Panc1 (cell line): ENCODE measurements around the gene PSTK. TPM values are rescaled to one million over a fixed set of nuclear protein-coding genes. Genes with fewer than 3 reads are reported as not detected.

Source experiments
- ATAC-seq: fragments of 200-7000 bp; cut with Tn5 transposase; 2 replicates; pipeline ENCODE4 v1.9.1; 2020; ENCODE audit warnings: mild to moderate bottlenecking, moderate library complexity
- BruUV-seq: library from RNA; stranded (reverse); fragments of 400-500 nt; replicated peaks from 2 replicates; lab custom pipeline; 2021; lab: Mats Ljungman, UMichigan
- CTCF ChIA-PET: fragments of 300-600 bp; sonication (Branson Sonifier 250); formaldehyde crosslinking; loops from one replicate; lab custom pipeline; 2022; ENCODE audit warnings: antibody characterized with exemption; lab: Charles Lee
- POLR2A ChIA-PET: fragments of 300-600 bp; sonication (Branson Sonifier 250); formaldehyde crosslinking; loops from one replicate; lab custom pipeline; 2022; ENCODE audit warnings: antibody characterized with exemption; lab: Charles Lee
- DNase-seq: peaks from one replicate; pipeline ENCODE4 v3.0.0-alpha.2; 2010; ENCODE audit warnings: low read depth, low spot score
- H3K27ac ChIP-seq: 2 replicates; pipeline ENCODE4 v1.5.1; 2011; ENCODE audit warnings: mild to moderate bottlenecking, low read length, inconsistent platforms
- H3K27me3 ChIP-seq: fragments of 200-500 bp; sonication (Bioruptor generic); 2 replicates; pipeline ENCODE4 v1.6.0; 2014; ENCODE audit warnings: low read length, inconsistent platforms; ENCODE audit not compliant: control insufficient read depth, insufficient read depth
- H3K36me3 ChIP-seq: fragments of 200-500 bp; sonication (Bioruptor generic); 2 replicates; pipeline ENCODE4 v1.5.1; 2014; ENCODE audit warnings: inconsistent platforms, mild to moderate bottlenecking, low read length, moderate library complexity; ENCODE audit not compliant: control insufficient read depth, insufficient read depth
- H3K4me1 ChIP-seq: 2 replicates; pipeline ENCODE4 v1.5.1; 2011; ENCODE audit warnings: inconsistent platforms, mild to moderate bottlenecking, low read length, moderate library complexity; ENCODE audit not compliant: control insufficient read depth, insufficient read depth
- H3K4me3 ChIP-seq, 2 experiments: 2 replicates each; pipeline ENCODE4 v1.5.1; 2011 to 2012; ENCODE audit warnings: low read depth in 2 of 2, low read length in 2 of 2, mild to moderate bottlenecking in 2 of 2, inconsistent platforms in 1 of 2, moderate library complexity in 1 of 2
- H3K9me3 ChIP-seq: fragments of 200-500 bp; sonication (Bioruptor generic); 2 replicates; pipeline ENCODE4 v1.5.1; 2014; ENCODE audit warnings: low read depth, mild to moderate bottlenecking, inconsistent platforms, low read length, moderate library complexity; ENCODE audit not compliant: control insufficient read depth, insufficient read depth
- POLR2AphosphoS5 ChIP-seq: IDR thresholded peaks from 2 replicates; pipeline ENCODE4 v1.6.1; 2012; ENCODE audit warnings: mild to moderate bottlenecking, low read depth, low read length, moderate library complexity
- REST ChIP-seq, 2 experiments: IDR thresholded peaks; 2 replicates each; pipeline ENCODE4 v1.6.1; 2011 to 2012; ENCODE audit warnings: low read depth in 2 of 2, control low read depth in 1 of 2, low read length in 1 of 2, mild to moderate bottlenecking in 1 of 2, moderate library complexity in 1 of 2; ENCODE audit not compliant: insufficient read depth in 1 of 2
- SIN3A ChIP-seq: IDR thresholded peaks from 2 replicates; pipeline ENCODE4 v1.6.1; 2012; ENCODE audit warnings: low read depth, mild to moderate bottlenecking, low read length, moderate library complexity, borderline replicate concordance; ENCODE audit not compliant: insufficient read depth
- TCF7L2 ChIP-seq: IDR thresholded peaks from 2 replicates; pipeline ENCODE4 v1.6.1; 2011; ENCODE audit warnings: mild to moderate bottlenecking, low read depth, low read length, inconsistent platforms
- in situ Hi-C: cut with HindIII; loops from 2 replicates; pipeline ENCODE4 v1.10.0; 2016; ENCODE audit warnings: low sequenced_read_pairs, low pct_unique_long_range_greater_than_20kb
- intact Hi-C: fragments of 100-400 bp; cut with micrococcal nuclease; formaldehyde crosslinking; loops from one replicate; pipeline ENCODE4 v1.10.0; 2022; ENCODE audit not compliant: unreplicated experiment
- total RNA-seq: library from RNA; stranded (reverse); gene quantifications from one replicate; pipeline ENCODE4 v1.2.1, GENCODE V29; 2021; ENCODE audit not compliant: unreplicated experiment
- TF ChIP-seq, protein P1 (sequence below): fragments of 450-650 bp; IDR thresholded peaks from 2 replicates; pipeline ENCODE4 v1.5.1; 2017; ENCODE audit warnings: mild to moderate bottlenecking

PSTK gene
- total RNA-seq, 1 experiment from 2014 or later, result 15.8 TPM

- TF ChIP-seq, protein P1, sequence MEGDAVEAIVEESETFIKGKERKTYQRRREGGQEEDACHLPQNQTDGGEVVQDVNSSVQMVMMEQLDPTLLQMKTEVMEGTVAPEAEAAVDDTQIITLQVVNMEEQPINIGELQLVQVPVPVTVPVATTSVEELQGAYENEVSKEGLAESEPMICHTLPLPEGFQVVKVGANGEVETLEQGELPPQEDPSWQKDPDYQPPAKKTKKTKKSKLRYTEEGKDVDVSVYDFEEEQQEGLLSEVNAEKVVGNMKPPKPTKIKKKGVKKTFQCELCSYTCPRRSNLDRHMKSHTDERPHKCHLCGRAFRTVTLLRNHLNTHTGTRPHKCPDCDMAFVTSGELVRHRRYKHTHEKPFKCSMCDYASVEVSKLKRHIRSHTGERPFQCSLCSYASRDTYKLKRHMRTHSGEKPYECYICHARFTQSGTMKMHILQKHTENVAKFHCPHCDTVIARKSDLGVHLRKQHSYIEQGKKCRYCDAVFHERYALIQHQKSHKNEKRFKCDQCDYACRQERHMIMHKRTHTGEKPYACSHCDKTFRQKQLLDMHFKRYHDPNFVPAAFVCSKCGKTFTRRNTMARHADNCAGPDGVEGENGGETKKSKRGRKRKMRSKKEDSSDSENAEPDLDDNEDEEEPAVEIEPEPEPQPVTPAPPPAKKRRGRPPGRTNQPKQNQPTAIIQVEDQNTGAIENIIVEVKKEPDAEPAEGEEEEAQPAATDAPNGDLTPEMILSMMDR, result no peak
- TF ChIP-seq TCF7L2 (no peak), POLR2AphosphoS5 (no peak), SIN3A (no peak), REST (IDR thresholded peaks at IDR 0.05; ENCODE audit: insufficient read depth in 1 of 2, low read depth in 2 of 2, low read length in 1 of 2) (no peak)
- in situ Hi-C loops, result no loop called here
- no peak overlapping the region for H3K27ac ChIP-seq
- POLR2A ChIA-PET, result no interaction called here
- no TSS peak for BruUV-seq
- no peak for ATAC-seq
- H3K4me3 ChIP-seq, result no peak overlapping the region
- CTCF ChIA-PET, result no interaction called here
- no peaks in the 10 kb centered on the region for H3K4me1 ChIP-seq
- no peaks in the 10 kb centered on the region for H3K27me3 ChIP-seq
- no peaks in the 10 kb centered on the region for H3K9me3 ChIP-seq
- no peak for DNase-seq
- peaks cover 6% of the 10 kb centered on the region for H3K36me3 ChIP-seq
- intact Hi-C loops, result no loop called here
Observed at GRCh38 chr10:122995936-122996335, 15.7 kb downstream of the PSTK start.

DNA sequence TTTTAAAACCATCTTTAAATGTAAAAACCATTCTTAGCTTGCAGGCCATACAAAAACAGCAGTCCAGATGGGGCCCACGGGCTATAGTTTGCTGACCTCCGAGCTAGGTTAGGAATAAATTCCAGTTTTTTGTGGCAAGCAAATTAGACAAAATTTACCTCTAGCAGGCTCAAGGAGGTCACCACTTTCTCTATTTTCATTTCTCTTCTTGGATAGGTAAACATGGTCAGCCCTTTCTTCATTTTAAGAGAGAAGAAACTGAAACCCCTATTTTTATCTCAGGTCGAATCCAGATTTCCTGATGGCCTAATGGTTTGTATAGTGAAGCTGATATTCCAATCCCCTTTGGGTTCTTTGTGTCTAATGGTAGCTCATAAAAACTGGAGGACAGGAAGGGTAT is 17.7 kb downstream of the PSTK start:
- DNase-seq (no peak), ATAC-seq (no peak)
- no peaks in the 10 kb centered on the region for H3K27me3 ChIP-seq
- intact Hi-C loops (no loop called here), in situ Hi-C loops (no loop called here)
- no peaks in the 10 kb centered on the region for H3K9me3 ChIP-seq
- ChIA-PET CTCF (interaction anchor here (0.6 kb wide), 1 partner anchor 46 kb away, joined by 3 read pairs; no protein-coding TSS in a partner anchor), POLR2A (interaction anchor here (0.6 kb wide), 1 partner anchor 42 kb away, joined by 3 read pairs; no protein-coding TSS in a partner anchor)
- no peaks in the 10 kb centered on the region; the same call in none of the 2 replicates for H3K36me3 ChIP-seq
- no peak overlapping the region for H3K27ac ChIP-seq
- BruUV-seq, result no TSS peak
- TF ChIP-seq REST (IDR thresholded peaks at IDR 0.05; ENCODE audit: insufficient read depth in 1 of 2, low read depth in 2 of 2, low read length in 1 of 2) (no peak), TCF7L2 (no peak), POLR2AphosphoS5 (no peak), SIN3A (no peak)
- TF ChIP-seq, protein P1, result no peak
- no peak overlapping the region for H3K4me3 ChIP-seq
- no peaks in the 10 kb centered on the region for H3K4me1 ChIP-seq
